SK-N-SH (cell line): ENCODE results near the gene AGFG1.

Experiments used
- ELF1 ChIP-seq: IDR thresholded peaks from 2 replicates; pipeline ENCODE4 v1.4.0; 2012
- GABPA ChIP-seq: IDR thresholded peaks from 2 replicates; pipeline ENCODE4 v1.4.0; 2012; ENCODE audit warnings: low read depth, mild to moderate bottlenecking
- GATA2 ChIP-seq: sonication (generic); formaldehyde crosslinking; IDR thresholded peaks from 2 replicates; pipeline ENCODE4 v1.5.0; 2020; ENCODE audit warnings: mild to moderate bottlenecking, missing genetic modification reagents
- JUND ChIP-seq: IDR thresholded peaks from 2 replicates; pipeline ENCODE4 v1.4.0; 2012
- MAX ChIP-seq: IDR thresholded peaks from 2 replicates; pipeline ENCODE4 v1.4.0; 2012; ENCODE audit warnings: low read depth
- MEF2A ChIP-seq: IDR thresholded peaks from 2 replicates; pipeline ENCODE4 v1.4.0; 2012; ENCODE audit warnings: low read depth, borderline replicate concordance
- POLR2AphosphoS5 ChIP-seq: IDR thresholded peaks from 2 replicates; pipeline ENCODE4 v1.6.1; 2012; ENCODE audit warnings: low read depth, low read length
- RAD21 ChIP-seq: IDR thresholded peaks from 2 replicates; pipeline ENCODE4 v1.6.1; 2012; ENCODE audit warnings: mild to moderate bottlenecking, low read length
- RFX5 ChIP-seq: IDR thresholded peaks from 2 replicates; pipeline ENCODE4 v1.6.1; 2012; ENCODE audit warnings: mild to moderate bottlenecking, improper control_type of control experiment, low read length
- SIN3A ChIP-seq: IDR thresholded peaks from 2 replicates; pipeline ENCODE4 v1.6.1; 2012; ENCODE audit warnings: low read depth, mild to moderate bottlenecking, low read length, moderate library complexity, borderline replicate concordance
- TAF1 ChIP-seq: IDR thresholded peaks from 2 replicates; pipeline ENCODE4 v1.6.1; 2012; ENCODE audit warnings: low read depth, mild to moderate bottlenecking, low read length, moderate library complexity, borderline replicate concordance
- TF ChIP-seq, protein P1 (sequence below): IDR thresholded peaks from 2 replicates; pipeline ENCODE4; 2012
- TF ChIP-seq, protein P2 (sequence below): fragments of 200-600 bp; sonication (generic); IDR thresholded peaks from 2 replicates; pipeline ENCODE4 v1.6.1; 2017; ENCODE audit warnings: antibody characterized with exemption, mild to moderate bottlenecking, moderate library complexity
- TF ChIP-seq, protein P3 (sequence below): IDR thresholded peaks from 2 replicates; pipeline ENCODE4 v1.6.1; 2012; ENCODE audit warnings: mild to moderate bottlenecking, low read depth, low read length, moderate library complexity

GRCh38 chr2:227592694-227593387 lies 120.9 kb downstream of the AGFG1 start:
- TF ChIP-seq MEF2A (no peak), GATA2 (CRISPR knock-in tag) (no peak), RFX5 (no peak), GABPA (no peak), SIN3A (no peak), POLR2AphosphoS5 (no peak), ELF1 (no peak), RAD21 (no peak), MAX (no peak), TAF1 (no peak), JUND (no peak)
- TF ChIP-seq, protein P1, sequence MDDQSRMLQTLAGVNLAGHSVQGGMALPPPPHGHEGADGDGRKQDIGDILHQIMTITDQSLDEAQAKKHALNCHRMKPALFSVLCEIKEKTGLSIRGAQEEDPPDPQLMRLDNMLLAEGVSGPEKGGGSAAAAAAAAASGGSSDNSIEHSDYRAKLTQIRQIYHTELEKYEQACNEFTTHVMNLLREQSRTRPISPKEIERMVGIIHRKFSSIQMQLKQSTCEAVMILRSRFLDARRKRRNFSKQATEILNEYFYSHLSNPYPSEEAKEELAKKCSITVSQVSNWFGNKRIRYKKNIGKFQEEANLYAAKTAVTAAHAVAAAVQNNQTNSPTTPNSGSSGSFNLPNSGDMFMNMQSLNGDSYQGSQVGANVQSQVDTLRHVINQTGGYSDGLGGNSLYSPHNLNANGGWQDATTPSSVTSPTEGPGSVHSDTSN = no peak
- TF ChIP-seq, protein P2, sequence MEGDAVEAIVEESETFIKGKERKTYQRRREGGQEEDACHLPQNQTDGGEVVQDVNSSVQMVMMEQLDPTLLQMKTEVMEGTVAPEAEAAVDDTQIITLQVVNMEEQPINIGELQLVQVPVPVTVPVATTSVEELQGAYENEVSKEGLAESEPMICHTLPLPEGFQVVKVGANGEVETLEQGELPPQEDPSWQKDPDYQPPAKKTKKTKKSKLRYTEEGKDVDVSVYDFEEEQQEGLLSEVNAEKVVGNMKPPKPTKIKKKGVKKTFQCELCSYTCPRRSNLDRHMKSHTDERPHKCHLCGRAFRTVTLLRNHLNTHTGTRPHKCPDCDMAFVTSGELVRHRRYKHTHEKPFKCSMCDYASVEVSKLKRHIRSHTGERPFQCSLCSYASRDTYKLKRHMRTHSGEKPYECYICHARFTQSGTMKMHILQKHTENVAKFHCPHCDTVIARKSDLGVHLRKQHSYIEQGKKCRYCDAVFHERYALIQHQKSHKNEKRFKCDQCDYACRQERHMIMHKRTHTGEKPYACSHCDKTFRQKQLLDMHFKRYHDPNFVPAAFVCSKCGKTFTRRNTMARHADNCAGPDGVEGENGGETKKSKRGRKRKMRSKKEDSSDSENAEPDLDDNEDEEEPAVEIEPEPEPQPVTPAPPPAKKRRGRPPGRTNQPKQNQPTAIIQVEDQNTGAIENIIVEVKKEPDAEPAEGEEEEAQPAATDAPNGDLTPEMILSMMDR = no peak
- TF ChIP-seq, protein P3, sequence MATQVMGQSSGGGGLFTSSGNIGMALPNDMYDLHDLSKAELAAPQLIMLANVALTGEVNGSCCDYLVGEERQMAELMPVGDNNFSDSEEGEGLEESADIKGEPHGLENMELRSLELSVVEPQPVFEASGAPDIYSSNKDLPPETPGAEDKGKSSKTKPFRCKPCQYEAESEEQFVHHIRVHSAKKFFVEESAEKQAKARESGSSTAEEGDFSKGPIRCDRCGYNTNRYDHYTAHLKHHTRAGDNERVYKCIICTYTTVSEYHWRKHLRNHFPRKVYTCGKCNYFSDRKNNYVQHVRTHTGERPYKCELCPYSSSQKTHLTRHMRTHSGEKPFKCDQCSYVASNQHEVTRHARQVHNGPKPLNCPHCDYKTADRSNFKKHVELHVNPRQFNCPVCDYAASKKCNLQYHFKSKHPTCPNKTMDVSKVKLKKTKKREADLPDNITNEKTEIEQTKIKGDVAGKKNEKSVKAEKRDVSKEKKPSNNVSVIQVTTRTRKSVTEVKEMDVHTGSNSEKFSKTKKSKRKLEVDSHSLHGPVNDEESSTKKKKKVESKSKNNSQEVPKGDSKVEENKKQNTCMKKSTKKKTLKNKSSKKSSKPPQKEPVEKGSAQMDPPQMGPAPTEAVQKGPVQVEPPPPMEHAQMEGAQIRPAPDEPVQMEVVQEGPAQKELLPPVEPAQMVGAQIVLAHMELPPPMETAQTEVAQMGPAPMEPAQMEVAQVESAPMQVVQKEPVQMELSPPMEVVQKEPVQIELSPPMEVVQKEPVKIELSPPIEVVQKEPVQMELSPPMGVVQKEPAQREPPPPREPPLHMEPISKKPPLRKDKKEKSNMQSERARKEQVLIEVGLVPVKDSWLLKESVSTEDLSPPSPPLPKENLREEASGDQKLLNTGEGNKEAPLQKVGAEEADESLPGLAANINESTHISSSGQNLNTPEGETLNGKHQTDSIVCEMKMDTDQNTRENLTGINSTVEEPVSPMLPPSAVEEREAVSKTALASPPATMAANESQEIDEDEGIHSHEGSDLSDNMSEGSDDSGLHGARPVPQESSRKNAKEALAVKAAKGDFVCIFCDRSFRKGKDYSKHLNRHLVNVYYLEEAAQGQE = no peak
